RPMI8226 (cell line): ENCODE data around the gene LCE1B.

Source experiments
- DNase-seq: peaks from one replicate; pipeline ENCODE4 v3.0.0-alpha.2; 2015

The LCE1B gene

GRCh38 chr1:152811671-152812070, at the start of gene LCE1B:
Gene LCE1B, plus strand, starts transcription at chr1:152811971. Its CDS starts 476 bp downstream, at chr1:152812447.
- DNase-seq, result no peak

- DNase-seq, result no peak
These were observed 42.8 kb upstream of the LCE1B start for GRCh38 chr1:152768847-152769533.

- no peak for DNase-seq
These were observed 41.4 kb upstream of the LCE1B start for GRCh38 chr1:152770411-152770810.

GRCh38 chr1:152774875-152775274, 36.9 kb upstream of the LCE1B start, which contains the start of gene LCE1F:
Gene LCE1F, plus strand, starts transcription at chr1:152775140. Its CDS starts 1,232 bp downstream, at chr1:152776372.
- DNase-seq, result no peak

GRCh38 chr1:152776361-152776760, 35.4 kb upstream of the LCE1B start:
- DNase-seq, result no peak

GRCh38 chr1:152777510-152778137, 34.1 kb upstream of the LCE1B start:
- peak; percentile 34 for DNase-seq

- no peak for DNase-seq
These were observed 28.7 kb upstream of the LCE1B start for GRCh38 chr1:152783095-152783494.

- DNase-seq, result no peak
These were observed 25.7 kb upstream of the LCE1B start, which contains the start of gene LCE1E for GRCh38 chr1:152786077-152786476. Gene LCE1E, plus strand, starts transcription at chr1:152786257. Its CDS starts 1,043 bp downstream, at chr1:152787300.

GRCh38 chr1:152795686-152796085, 16.1 kb upstream of the LCE1B start:
- DNase-seq, result no peak

GRCh38 chr1:152796421-152796820, 15.3 kb upstream of the LCE1B start, which contains the start of gene LCE1D:
Gene LCE1D, plus strand, starts transcription at chr1:152796721. Its CDS starts 1,074 bp downstream, at chr1:152797795.
- no peak for DNase-seq

GRCh38 chr1:152801333-152801732, 10.4 kb upstream of the LCE1B start:
- DNase-seq, result no peak

- DNase-seq, result no peak
These were observed 5.2 kb upstream of the LCE1B start, which contains the start of gene LCE1C for GRCh38 chr1:152806576-152806975. Gene LCE1C, minus strand, starts transcription at chr1:152806651. Its CDS starts 1,173 bp downstream, at chr1:152805478.

- DNase-seq, result no peak
These were observed 721 bp upstream of the LCE1B start for GRCh38 chr1:152811050-152811449.

- DNase-seq, result no peak
These were observed 5.5 kb downstream of the LCE1B start for GRCh38 chr1:152817309-152817708.

GRCh38 chr1:152823294-152823693, 11.5 kb downstream of the LCE1B start:
- no peak for DNase-seq

GRCh38 chr1:152824964-152825363, 13.2 kb downstream of the LCE1B start:
- no peak for DNase-seq

GRCh38 chr1:152827173-152827572, 15.4 kb downstream of the LCE1B start, which contains the start of gene LCE1A:
Gene LCE1A, plus strand, starts transcription at chr1:152827473. Its CDS starts 0 bp downstream, at chr1:152827473.
- DNase-seq, result no peak

GRCh38 chr1:152836870-152837269, 25.1 kb downstream of the LCE1B start:
- DNase-seq, result no peak

GRCh38 chr1:152842556-152842955, 30.8 kb downstream of the LCE1B start, which contains the start of gene LCE6A:
Gene LCE6A, plus strand, starts transcription at chr1:152842856. Its CDS starts 665 bp downstream, at chr1:152843521.
- DNase-seq, result no peak

GRCh38 chr1:152855661-152856060, 43.9 kb downstream of the LCE1B start:
- no peak for DNase-seq

GRCh38 chr1:152858062-152858461, 46.3 kb downstream of the LCE1B start:
- DNase-seq, result no peak

- no peak for DNase-seq
These were observed 47.9 kb downstream of the LCE1B start, which contains the start of gene LCE7A for GRCh38 chr1:152859696-152860095. Gene LCE7A, plus strand, starts transcription at chr1:152859996. Its CDS starts 702 bp downstream, at chr1:152860698.

GRCh38 chr1:152860129-152860528, 48.4 kb downstream of the LCE1B start:
- no peak for DNase-seq

GRCh38 chr1:152861374-152861773, 49.6 kb downstream of the LCE1B start:
- no peak for DNase-seq
